ENCODE results near the gene GLT1D1.

The GLT1D1 gene

GRCh38 chr12:128969480-128970055 lies 116.3 kb downstream of the GLT1D1 start:
- peak; percentile 27 for DNase-seq

GRCh38 chr12:128970110-128970509 lies 116.8 kb downstream of the GLT1D1 start:
- DNase-seq: no peak

- no peak for DNase-seq
These were observed 117.7 kb downstream of the GLT1D1 start for GRCh38 chr12:128970941-128971340.

GRCh38 chr12:128971802-128972201 lies 118.5 kb downstream of the GLT1D1 start:
- DNase-seq: no peak

- DNase-seq: no peak
These were observed 120.8 kb downstream of the GLT1D1 start for GRCh38 chr12:128973883-128974681.

- DNase-seq: no peak
These were observed 121.6 kb downstream of the GLT1D1 start for GRCh38 chr12:128974881-128975280.

GRCh38 chr12:128976120-128976738 lies 123.0 kb downstream of the GLT1D1 start:
- no peak for DNase-seq

- no peak for DNase-seq
These were observed 124.2 kb downstream of the GLT1D1 start for GRCh38 chr12:128977441-128977840.

- no peak for DNase-seq
These were observed 124.8 kb downstream of the GLT1D1 start for GRCh38 chr12:128978067-128978466.

- no peak for DNase-seq
These were observed 127.3 kb downstream of the GLT1D1 start for GRCh38 chr12:128980623-128981022.

- DNase-seq: no peak
These were observed 128.8 kb downstream of the GLT1D1 start for GRCh38 chr12:128981971-128982533.

- no peak for DNase-seq
These were observed 129.7 kb downstream of the GLT1D1 start for GRCh38 chr12:128982933-128983332.

GRCh38 chr12:128983371-128983770 lies 130.1 kb downstream of the GLT1D1 start:
- no peak for DNase-seq

- DNase-seq: no peak
These were observed 133.7 kb downstream of the GLT1D1 start for GRCh38 chr12:128986957-128987356.

- no peak for DNase-seq
These were observed 136.0 kb downstream of the GLT1D1 start for GRCh38 chr12:128989287-128989686.

- no peak for DNase-seq
These were observed 138.4 kb downstream of the GLT1D1 start for GRCh38 chr12:128991716-128992115.

- no peak for DNase-seq
These were observed 138.8 kb downstream of the GLT1D1 start for GRCh38 chr12:128992116-128992515.

GRCh38 chr12:128992550-128992949 lies 139.3 kb downstream of the GLT1D1 start:
- no peak for DNase-seq

- no peak for DNase-seq
These were observed 141.6 kb downstream of the GLT1D1 start for GRCh38 chr12:128994856-128995255.

GRCh38 chr12:128995619-128996018 lies 142.3 kb downstream of the GLT1D1 start:
- peak; percentile 21 for DNase-seq

- DNase-seq: no peak
These were observed 148.5 kb downstream of the GLT1D1 start for GRCh38 chr12:129001826-129002225.

GRCh38 chr12:129002427-129002826 lies 149.1 kb downstream of the GLT1D1 start:
- DNase-seq: no peak

GRCh38 chr12:129005416-129005815 lies 152.1 kb downstream of the GLT1D1 start:
- no peak for DNase-seq

- DNase-seq: no peak
These were observed 152.6 kb downstream of the GLT1D1 start for GRCh38 chr12:129005829-129006228.
